Peyer's patch (tissue), 4 donors: Measurements from ENCODE around the gene ZBTB7A.

Source experiments
- POLR2A ChIP-seq, 2 donors: fragments of 450-650 bp; IDR thresholded peaks; one replicate each; pipeline ENCODE4 v1.5.1; 2017; ENCODE audit warnings: antibody characterized with exemption in 2 of 2, mild to moderate bottlenecking in 2 of 2, moderate library complexity in 2 of 2
- TF ChIP-seq, protein P1 (sequence below), 6 experiments: fragments of 450-650 bp in 4 of 6; fragments of 200-600 bp in 2 of 6; sonication (generic) in 1 of 6; IDR thresholded peaks; one replicate each; pipeline ENCODE4 v1.5.1; 2017 to 2019; ENCODE audit warnings: antibody characterized with exemption in 6 of 6, mild to moderate bottlenecking in 3 of 6, moderate library complexity in 1 of 6

DNA sequence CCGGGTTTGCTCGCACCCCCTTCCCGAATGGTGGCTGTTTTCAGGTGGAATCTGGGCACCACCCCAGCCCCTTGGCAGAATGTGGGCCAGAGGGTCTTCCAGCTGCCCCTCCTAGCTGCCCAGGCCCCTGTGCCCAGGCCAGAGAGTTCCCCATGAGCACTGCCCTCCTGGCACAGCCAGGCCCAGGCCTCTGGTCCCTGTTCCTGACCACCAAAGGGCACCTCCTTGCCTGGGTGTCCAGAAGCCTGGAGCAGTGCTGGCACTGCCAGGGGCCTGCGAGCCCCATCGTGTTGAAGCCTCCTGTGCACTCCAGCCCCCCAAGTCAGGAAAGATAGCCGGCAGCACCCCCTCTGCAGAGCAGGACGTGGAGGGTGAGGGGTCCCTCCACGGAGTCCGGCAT is 35.7 kb downstream of the ZBTB7A start:
- TF ChIP-seq, protein P1, sequence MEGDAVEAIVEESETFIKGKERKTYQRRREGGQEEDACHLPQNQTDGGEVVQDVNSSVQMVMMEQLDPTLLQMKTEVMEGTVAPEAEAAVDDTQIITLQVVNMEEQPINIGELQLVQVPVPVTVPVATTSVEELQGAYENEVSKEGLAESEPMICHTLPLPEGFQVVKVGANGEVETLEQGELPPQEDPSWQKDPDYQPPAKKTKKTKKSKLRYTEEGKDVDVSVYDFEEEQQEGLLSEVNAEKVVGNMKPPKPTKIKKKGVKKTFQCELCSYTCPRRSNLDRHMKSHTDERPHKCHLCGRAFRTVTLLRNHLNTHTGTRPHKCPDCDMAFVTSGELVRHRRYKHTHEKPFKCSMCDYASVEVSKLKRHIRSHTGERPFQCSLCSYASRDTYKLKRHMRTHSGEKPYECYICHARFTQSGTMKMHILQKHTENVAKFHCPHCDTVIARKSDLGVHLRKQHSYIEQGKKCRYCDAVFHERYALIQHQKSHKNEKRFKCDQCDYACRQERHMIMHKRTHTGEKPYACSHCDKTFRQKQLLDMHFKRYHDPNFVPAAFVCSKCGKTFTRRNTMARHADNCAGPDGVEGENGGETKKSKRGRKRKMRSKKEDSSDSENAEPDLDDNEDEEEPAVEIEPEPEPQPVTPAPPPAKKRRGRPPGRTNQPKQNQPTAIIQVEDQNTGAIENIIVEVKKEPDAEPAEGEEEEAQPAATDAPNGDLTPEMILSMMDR (IDR thresholded peaks at IDR 0.05), result no peak
- no peak for TF ChIP-seq POLR2A (IDR thresholded peaks at IDR 0.05)
